Measurements from ENCODE around the gene ANXA2. TPM values are rescaled to one million over a fixed set of nuclear protein-coding genes. Genes with fewer than 3 reads are reported as not detected.
A peak's percentile ranks its signal among the peaks of the same experiment; 100 is the strongest.

The ANXA2 gene
- total RNA-seq, 2 experiments from 2014 or later, result 26.5 to 43.4 TPM

GRCh38 chr15:60328852-60329443, 68.8 kb downstream of the ANXA2 start:
- CTCF ChIA-PET (ENCODE audit: unreplicated experiment), result no interaction called here
- POLR2A ChIA-PET, result interaction anchor here (0.7 kb wide), 1 partner anchor 88 kb away, joined by 4 read pairs; no protein-coding TSS in a partner anchor
- peak; percentile 19 for DNase-seq (ENCODE audit: low spot score)
- Histone ChIP-seq H3K4me3 (ENCODE audit: low read depth, low read length, poor library complexity, severe bottlenecking) (no peak overlapping the region), H3K4me1 (ENCODE audit: insufficient read depth, low read length, poor library complexity, severe bottlenecking) (no peaks in the 10 kb centered on the region), H3K9me3 (ENCODE audit: low read length) (no peaks in the 10 kb centered on the region), H3K4me2 (ENCODE audit: low read length) (no peak overlapping the region), H2AFZ (ENCODE audit: low read length) (no peak overlapping the region), H3K36me3 (ENCODE audit: insufficient read depth, low read length) (no peaks in the 10 kb centered on the region), H3K27ac (ENCODE audit: low read depth, low read length, poor library complexity, severe bottlenecking) (no peak overlapping the region), H3K79me2 (ENCODE audit: insufficient read depth, low read depth, low read length) (no peaks in the 10 kb centered on the region), H3K9me2 (ENCODE audit: insufficient read depth, low read length) (no peaks in the 10 kb centered on the region), H4K20me1 (ENCODE audit: insufficient read depth, low read length) (no peaks in the 10 kb centered on the region)
- TF ChIP-seq CTCF (conservative IDR thresholded peaks at IDR 0.05; ENCODE audit: low read length) (peak; percentile 84), EZH2phosphoT487 (IDR thresholded peaks at IDR 0.05; ENCODE audit: borderline replicate concordance, low read depth, low read length) (no peak)
- no TSS peak for BruUV-seq (replicated peaks)
- intact Hi-C loops (cut with micrococcal nuclease; ENCODE audit: unreplicated experiment), result loop anchor here (5.0 to 10.0 kb wide), 3 partner anchors 412 to 797 kb away; no protein-coding TSS in a partner anchor

DNA sequence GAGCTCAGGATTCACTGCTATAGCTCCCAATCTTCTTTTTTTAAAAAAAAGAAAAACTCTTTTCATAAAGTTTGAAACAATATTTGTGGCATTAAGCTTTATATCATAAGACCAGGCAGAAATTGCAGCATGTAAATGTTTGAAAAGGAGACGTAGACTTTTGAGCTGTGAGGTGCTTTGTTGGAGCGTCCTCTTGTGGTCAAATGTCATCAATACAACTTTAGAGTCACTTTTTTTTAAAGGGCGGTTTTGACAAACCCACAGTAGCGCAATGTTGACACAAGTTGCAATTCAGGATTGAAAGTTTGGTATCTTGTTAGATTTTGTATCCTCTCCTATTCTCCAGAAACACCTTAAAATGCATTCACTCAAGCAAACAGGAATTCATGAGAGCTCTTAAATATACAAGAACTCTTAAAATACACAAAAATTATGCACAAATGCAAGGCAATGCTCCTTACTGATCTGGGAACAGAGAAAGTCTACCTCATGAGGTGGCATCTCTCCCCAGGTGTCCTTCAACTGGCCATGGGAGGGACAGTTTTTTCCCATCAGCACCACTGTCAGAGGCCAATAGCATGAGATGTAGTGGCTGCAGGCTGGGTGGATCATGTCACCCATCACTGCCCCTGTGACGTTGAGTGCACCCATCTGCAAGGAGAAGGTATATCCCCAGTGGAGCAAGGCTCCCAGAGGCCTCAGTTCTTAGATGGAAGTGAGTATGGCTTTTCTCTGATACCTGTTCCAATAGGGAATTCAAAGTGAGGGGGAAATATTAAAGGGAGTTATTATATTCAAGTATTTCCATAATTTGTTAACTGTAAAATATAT, 70.7 kb downstream of the ANXA2 start:
- H3K4me2 ChIP-seq (ENCODE audit: low read length), result no peak overlapping the region
- no peaks in the 10 kb centered on the region for H3K9me2 ChIP-seq (ENCODE audit: insufficient read depth, low read length)
- H4K20me1 ChIP-seq (ENCODE audit: insufficient read depth, low read length), result no peaks in the 10 kb centered on the region
- H3K4me3 ChIP-seq (ENCODE audit: low read depth, low read length, poor library complexity, severe bottlenecking), result no peak overlapping the region
- TF ChIP-seq EZH2phosphoT487 (IDR thresholded peaks at IDR 0.05; ENCODE audit: borderline replicate concordance, low read depth, low read length), result no peak
- TF ChIP-seq CTCF (conservative IDR thresholded peaks at IDR 0.05; ENCODE audit: low read length), result peak; percentile 95
- DNase-seq (ENCODE audit: low spot score), result peak; percentile 51
- H3K36me3 ChIP-seq (ENCODE audit: insufficient read depth, low read length), result no peaks in the 10 kb centered on the region
- H3K4me1 ChIP-seq (ENCODE audit: insufficient read depth, low read length, poor library complexity, severe bottlenecking), result no peaks in the 10 kb centered on the region
- no peak overlapping the region for H2AFZ ChIP-seq (ENCODE audit: low read length)
- no peaks in the 10 kb centered on the region for H3K79me2 ChIP-seq (ENCODE audit: insufficient read depth, low read depth, low read length)
- no TSS peak for BruUV-seq (replicated peaks)
- no peaks in the 10 kb centered on the region for H3K9me3 ChIP-seq (ENCODE audit: low read length)
- no peak overlapping the region for H3K27ac ChIP-seq (ENCODE audit: low read depth, low read length, poor library complexity, severe bottlenecking)
- CTCF ChIA-PET (ENCODE audit: unreplicated experiment), result interaction anchor here (1.0 kb wide), 1 partner anchor 30 kb away, joined by 3 read pairs; no protein-coding TSS in a partner anchor
- intact Hi-C loops (cut with micrococcal nuclease; ENCODE audit: unreplicated experiment), result loop anchor here (5.0 to 10.0 kb wide), 3 partner anchors 410 to 795 kb away; no protein-coding TSS in a partner anchor
- POLR2A ChIA-PET, result no interaction called here
